ENCODE measurements around the gene C9orf152.
"Not testable (repeated sequence)": the region's sequence is repeated elsewhere in the genome, so short reads cannot be mapped to it uniquely, and the experiment has no call there.

Gene C9orf152

GRCh38 chr9:110208031-110208430 is at the start of gene C9orf152:
Gene C9orf152, minus strand, starts transcription at chr9:110208159. Its CDS starts 580 bp downstream, at chr9:110207579.
- no peak for DNase-seq

GRCh38 chr9:110257097-110257841 is 49.3 kb upstream of the C9orf152 start:
- DNase-seq: no peak

GRCh38 chr9:110256380-110257096 is 48.6 kb upstream of the C9orf152 start, which contains the start of gene TXN:
Gene TXN, minus strand, starts transcription at chr9:110256507. Its CDS starts 72 bp downstream, at chr9:110256435.
- peak; percentile 84 for DNase-seq

- DNase-seq: peak; percentile 32
Observed at GRCh38 chr9:110255463-110256379, 47.8 kb upstream of the C9orf152 start.

GRCh38 chr9:110255034-110255462 is 47.1 kb upstream of the C9orf152 start:
- peak; percentile 8 for DNase-seq

- DNase-seq: no peak
Observed at GRCh38 chr9:110254500-110254899, 46.5 kb upstream of the C9orf152 start.

- no peak for DNase-seq
Observed at GRCh38 chr9:110252509-110253139, 44.7 kb upstream of the C9orf152 start.

- DNase-seq: not testable (repeated sequence)
Observed at GRCh38 chr9:110251770-110252169, 43.8 kb upstream of the C9orf152 start.

GRCh38 chr9:110251212-110251611 is 43.3 kb upstream of the C9orf152 start:
- no peak for DNase-seq

- no peak for DNase-seq
Observed at GRCh38 chr9:110249603-110250002, 41.6 kb upstream of the C9orf152 start.

GRCh38 chr9:110248361-110248760 is 40.4 kb upstream of the C9orf152 start:
- no peak for DNase-seq

- DNase-seq: no peak
Observed at GRCh38 chr9:110246214-110246613, 38.3 kb upstream of the C9orf152 start.

- no peak for DNase-seq
Observed at GRCh38 chr9:110244616-110245015, 36.7 kb upstream of the C9orf152 start.

GRCh38 chr9:110241858-110242321 is 33.9 kb upstream of the C9orf152 start:
- DNase-seq: no peak

- DNase-seq: no peak
Observed at GRCh38 chr9:110241260-110241857, 33.4 kb upstream of the C9orf152 start.

- DNase-seq: no peak
Observed at GRCh38 chr9:110240198-110240597, 32.2 kb upstream of the C9orf152 start.

GRCh38 chr9:110228321-110228720 is 20.4 kb upstream of the C9orf152 start:
- no peak for DNase-seq

- DNase-seq: no peak
Observed at GRCh38 chr9:110224583-110224982, 16.6 kb upstream of the C9orf152 start.

- no peak for DNase-seq
Observed at GRCh38 chr9:110220809-110221208, 12.8 kb upstream of the C9orf152 start.

GRCh38 chr9:110217656-110218099 is 9.7 kb upstream of the C9orf152 start:
- DNase-seq: peak; percentile 28

- DNase-seq: no peak
Observed at GRCh38 chr9:110214586-110215355, 6.8 kb upstream of the C9orf152 start.
